HG02798 (cell line): Measurements from ENCODE around the gene ATP6V1C2.

Source experiments
- ATAC-seq: cut with Tn5 transposase; IDR thresholded peaks from one replicate; pipeline ENCODE4 v1.9.1; 2021; ENCODE audit warnings: mild to moderate bottlenecking; ENCODE audit not compliant: unreplicated experiment, poor library complexity

The ATP6V1C2 gene, protein sequence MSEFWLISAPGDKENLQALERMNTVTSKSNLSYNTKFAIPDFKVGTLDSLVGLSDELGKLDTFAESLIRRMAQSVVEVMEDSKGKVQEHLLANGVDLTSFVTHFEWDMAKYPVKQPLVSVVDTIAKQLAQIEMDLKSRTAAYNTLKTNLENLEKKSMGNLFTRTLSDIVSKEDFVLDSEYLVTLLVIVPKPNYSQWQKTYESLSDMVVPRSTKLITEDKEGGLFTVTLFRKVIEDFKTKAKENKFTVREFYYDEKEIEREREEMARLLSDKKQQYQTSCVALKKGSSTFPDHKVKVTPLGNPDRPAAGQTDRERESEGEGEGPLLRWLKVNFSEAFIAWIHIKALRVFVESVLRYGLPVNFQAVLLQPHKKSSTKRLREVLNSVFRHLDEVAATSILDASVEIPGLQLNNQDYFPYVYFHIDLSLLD

DNA sequence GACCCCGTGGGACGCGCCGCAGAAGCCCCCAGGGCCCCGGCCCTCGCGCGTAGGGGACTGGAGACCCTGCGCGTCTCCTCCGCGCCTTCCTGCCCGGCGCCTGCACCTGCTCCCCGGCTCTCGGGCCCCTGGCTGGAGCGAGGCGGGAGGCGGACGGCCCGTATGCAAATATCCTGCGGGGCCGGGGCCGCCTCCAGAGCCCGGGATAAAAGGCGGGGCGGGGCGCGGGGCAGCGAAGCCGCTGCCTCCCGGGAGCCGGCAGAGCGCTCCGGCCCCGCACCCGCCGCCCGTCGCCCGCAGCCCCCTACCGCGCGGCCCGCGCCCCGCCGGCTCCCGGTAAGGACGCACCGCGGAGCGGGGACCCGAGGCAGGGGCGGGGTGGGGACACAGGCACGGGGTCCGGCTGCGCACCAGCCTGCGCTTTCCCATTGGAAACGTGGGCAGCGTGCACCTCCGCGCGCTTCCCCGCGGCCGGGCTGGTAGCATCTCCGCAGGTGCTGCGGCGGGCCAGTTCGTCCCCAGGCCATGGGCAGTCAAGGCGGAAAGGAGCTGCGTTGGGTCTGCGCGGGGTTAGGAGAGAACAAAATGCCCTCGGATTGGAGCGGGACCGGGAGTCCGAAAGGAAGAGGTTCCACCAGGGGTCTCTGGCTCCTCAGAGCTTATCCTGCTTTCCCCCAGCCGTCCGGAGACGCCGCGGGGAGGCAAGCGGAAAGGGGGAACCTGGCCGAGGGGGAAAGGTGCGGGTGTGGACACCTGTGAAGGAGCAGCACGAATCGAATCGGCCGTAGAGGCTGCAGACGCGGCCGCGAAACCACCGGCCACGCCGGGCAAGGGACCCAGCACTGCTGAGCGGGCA lies at the start of gene ATP6V1C2:
Gene ATP6V1C2 (plus strand): TSS at position 235 of the 856 bp plus-strand sequence. CDS start 1,220 bp downstream, outside the sequence.
- ATAC-seq: peak; percentile 90

DNA sequence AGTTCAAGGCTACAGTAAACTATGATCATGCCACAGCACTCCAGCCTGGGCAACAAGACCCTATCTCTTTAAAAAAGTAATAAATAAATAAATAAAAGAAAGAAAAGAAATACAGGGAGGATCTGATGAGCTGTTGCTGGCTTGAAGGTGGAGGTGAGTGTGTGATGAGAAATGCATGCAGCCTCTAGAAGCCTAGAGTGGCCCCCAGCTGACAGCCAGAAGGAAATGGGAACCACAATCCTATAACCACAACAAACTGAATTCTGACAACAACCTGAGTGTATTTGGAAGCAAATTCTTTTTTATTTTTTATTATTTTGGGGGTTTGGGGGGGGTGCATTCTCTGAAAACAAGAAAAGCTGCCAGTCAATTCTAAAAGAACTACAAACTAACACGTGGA lies 46.3 kb upstream of the ATP6V1C2 start:
- no peak for ATAC-seq

DNA sequence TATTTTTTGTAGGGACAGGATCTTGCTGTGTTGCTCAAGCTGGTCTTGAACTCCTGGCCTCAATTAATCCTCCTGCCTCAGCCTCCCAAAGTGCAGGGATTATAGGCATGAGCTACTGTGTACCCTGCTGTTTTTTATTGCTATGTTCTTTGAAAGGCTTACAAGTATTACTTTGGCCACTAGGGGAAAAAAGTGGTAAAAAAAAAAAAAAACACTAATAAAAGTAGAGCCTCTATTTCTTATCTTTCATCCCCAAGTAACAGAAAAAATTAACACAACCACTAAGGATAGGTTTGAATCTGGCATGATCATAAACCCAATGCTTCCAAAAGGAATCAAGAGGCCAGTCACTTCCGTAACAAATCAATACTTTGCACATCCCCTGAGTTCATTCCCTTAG lies 43.2 kb upstream of the ATP6V1C2 start:
- ATAC-seq: no peak

DNA sequence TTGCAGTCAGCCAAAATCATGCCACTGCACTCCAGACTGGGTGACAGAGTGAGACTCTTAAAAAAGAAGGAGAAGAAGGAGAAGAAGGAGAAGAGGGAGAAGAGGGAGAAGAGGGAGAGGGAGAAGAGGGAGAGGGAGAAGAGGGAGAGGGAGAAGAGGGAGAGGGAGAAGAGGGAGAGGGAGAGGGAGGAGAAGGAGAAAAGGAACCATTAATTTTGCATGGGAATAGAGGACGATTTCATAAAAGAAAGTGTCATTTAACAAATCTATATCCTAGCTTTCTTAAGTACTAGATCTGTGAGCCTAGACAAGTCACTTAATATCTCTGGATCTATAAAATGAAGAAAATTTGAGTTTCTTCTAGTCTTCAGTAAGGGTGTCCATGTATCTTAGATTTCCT lies 41.2 kb upstream of the ATP6V1C2 start:
- ATAC-seq: no peak

DNA sequence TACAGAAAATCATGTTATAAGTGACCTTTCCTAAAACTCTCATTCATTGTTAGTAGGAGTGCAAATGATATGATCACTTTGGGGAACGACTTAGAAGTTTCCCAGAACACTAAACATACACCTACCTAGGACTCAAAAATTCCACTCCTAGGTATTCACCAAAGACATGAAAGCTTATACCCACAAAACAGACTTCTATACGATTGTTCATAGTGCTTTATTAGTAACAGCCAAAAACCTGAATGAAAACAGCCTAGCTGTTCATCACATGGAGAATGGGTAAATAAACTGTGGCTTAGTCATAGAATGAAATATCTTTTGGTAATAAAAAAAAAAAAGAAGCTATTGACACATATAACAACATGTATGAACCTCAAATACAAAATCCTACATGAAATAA lies 40.5 kb upstream of the ATP6V1C2 start:
- no peak for ATAC-seq

DNA sequence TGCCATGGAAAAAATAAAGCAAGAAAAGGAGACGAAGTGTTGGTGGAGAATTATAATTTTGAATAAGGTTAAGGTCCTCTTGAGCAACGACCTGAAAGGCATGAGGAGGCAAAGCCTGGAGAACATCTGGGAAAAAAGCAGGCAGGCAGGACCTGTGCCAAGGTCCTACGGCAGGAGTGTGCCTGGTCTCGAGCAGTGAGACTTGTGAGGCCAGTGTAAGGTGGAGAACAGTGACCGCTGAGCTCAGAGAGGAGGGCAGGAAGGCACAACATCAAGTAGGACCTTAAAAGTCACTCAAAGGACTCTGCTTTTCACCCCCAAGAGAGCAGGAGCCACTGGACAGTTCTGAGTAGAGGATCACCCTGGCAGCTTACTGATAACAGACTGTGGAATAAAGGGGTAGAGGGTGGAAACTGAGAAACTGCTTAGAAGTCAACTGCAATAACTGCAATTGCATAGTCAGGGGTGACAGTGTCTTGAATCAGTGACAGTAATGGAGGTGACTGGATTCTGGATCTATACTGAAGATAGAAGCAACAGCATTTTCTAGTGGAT lies 35.2 kb upstream of the ATP6V1C2 start:
- ATAC-seq: no peak

DNA sequence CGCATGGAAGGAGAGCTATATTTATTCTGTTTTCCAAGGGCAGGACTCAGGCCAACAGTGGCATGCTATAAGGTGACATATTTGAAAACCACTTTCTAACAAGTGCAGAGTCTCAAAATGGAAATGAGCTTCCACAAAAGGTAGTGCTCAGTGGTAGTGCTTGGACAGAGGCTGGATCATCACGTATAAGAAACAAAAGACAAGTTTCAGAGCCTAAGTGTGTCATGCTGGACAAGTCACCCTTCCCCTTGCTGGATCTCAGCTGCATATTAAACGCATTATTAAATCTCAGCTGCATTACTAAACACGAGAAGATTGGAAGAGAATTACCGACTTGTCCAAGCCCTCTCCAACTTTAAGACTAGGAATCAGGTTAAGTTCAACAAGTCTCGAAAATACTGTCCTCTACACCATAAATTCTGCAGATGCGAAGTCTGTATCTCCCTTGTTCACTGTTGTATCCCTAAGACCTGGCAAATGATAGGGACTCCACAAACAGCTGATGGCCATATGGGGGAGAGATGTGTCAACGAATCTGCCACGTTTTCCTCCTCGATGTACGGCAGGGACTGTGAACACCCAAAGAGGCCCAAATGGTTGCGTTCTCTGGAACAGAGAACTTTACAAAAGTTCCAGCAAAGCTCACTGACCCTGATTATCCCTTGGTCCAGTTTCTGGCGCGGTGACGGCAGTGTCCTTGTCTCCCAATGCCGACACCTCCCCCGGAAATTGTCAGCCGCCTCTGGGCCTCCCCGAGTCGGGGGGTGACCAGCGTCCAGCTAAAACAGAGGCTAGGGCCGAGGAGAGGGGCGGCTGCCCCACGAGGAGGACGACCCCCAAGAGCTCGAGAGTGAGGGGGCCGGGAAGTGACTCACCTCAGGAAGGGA lies 32.3 kb upstream of the ATP6V1C2 start:
- peak; percentile 14 for ATAC-seq

DNA sequence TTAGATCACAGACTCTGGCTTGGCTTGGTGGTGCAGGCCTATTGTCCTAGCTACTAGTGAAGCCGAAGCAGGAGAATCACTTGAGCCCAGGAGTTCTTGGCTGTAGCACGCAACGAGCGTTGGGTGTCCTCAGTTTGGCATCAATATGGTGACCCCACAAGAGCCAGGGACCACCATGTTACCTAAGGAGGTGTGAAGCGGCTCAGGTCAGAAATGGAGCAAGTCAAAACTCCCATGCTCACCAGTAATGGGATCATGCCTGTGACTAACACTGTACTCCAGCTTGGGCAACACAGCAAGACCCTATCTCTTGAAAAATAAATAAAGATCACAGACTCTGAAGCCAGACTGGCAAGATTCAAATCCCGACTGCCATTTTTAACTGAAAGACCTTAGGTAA lies 29.9 kb upstream of the ATP6V1C2 start:
- no peak for ATAC-seq

DNA sequence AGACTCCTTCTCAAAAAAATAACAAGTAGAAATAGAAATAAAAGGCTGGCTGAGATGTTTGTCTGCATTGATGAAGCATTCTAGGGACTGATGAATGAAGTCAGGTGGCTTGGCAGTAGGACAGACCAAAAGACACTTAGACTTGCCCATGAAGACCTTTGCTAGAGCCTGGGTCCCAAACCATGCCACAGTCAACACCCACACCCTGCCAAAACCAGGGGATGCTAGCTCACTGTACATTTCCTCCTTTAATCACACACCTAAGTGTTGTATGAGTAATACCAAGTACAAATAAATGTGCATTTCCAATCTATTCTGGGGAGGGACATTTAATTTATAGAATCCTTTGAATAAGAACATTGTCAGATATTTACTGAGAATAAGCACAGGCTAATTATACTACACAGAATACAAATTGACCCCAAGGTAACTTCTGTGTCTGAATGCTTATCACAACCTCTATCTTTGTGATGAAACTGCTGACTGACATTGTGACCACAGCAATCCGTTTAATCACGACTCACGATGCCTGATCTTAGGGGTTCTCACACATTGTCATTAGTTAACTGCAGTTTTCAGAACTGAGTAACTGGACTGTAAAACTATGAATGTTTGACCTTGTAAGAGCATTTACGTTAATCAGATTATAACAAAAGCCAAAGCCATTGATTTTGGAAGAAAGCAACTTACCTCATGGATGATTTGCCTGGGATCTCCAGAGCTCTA lies 21.2 kb upstream of the ATP6V1C2 start:
- ATAC-seq: no peak

DNA sequence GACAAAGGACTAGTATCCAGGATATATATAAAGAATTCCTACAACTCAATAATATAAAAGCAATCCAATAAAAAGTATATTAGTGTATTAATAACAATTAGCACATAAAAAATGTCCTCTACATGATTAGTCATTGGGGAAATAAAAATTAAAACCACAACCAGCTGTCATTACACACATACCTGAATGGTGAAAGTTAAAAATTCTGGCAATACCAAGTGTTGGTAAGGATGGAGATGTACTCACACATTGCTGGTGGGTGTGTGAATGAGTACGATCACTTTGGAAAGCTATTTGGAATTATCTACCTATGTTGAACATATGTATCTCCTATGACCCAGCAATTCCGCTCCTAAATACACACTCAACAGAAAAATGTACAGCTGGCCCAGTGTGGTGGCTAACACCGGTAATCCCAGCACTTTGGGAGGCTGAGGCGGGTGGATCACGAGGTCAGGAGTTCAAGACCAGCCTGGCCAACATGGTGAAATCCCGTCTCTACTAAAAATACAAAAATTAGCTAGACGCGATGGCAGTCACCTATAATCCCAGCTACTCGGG lies 17.3 kb upstream of the ATP6V1C2 start:
- no peak for ATAC-seq

DNA sequence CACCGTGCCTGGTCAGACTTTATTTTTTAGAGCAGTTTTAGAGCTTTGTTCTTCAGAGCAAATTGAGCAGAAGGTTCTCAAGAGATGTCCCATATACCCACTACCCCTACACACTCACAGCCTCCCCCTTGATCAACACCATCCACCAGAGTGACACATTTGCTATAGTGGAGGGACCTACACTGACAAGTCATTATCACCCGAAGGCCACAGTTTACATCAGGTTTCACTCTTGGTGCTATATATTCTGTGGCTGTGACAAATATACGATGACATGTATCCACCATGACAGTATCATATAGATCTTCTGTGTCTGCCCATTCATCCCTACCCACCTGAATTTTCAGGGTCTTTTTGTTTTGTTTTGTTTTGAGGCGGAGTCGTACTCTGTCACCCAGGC lies 15.4 kb upstream of the ATP6V1C2 start:
- no peak for ATAC-seq

DNA sequence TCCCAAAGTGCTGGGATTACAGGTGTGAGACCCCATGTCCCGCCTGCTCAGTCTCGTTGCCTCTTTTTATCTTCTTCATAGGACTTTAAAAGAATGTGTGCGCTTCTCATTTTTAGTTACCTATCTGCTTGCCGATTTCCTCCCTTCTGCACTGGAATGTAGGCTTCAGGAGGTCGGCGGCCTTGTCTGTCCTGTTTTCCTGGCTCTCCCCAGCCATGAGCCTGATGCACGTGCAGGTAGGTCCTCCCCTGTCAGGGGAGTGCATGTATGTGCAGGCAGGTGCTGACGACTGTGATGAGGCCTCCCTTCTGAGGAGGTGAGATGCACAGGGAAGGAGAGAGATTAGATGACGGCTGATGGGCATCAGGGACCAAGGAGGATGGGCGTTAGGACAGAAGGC lies 13.6 kb upstream of the ATP6V1C2 start:
- no peak for ATAC-seq

DNA sequence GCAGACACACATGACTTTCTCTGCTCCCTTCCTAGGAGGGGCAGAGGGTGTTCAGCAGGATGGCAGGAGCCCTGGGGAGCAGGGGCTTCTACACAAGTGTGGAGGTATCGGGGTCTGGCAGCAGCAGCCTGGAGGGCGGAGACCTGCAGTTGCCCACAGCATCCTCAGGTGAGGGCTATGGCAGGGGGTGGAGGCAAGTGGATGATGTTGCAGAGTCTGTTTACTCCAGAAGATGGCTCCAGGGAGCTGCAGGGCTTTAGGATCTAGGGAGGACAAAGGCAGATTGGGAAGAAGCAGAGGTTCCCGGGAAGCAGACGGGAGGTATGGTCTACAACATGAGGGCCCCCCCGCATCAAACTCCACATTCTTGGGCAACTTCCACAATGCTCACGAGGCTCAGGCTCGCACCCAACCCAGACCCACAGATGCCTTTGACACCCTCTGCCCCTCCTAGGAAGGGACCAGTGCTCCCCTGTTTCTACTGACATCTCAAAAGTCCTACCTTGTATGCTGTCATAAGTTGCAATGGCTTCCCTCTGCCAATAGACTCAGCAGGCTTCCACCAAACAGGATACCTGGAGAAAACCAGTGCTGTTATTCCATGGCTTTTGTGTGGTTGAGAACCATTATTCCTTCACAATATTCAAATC lies 12.0 kb upstream of the ATP6V1C2 start:
- ATAC-seq: no peak

DNA sequence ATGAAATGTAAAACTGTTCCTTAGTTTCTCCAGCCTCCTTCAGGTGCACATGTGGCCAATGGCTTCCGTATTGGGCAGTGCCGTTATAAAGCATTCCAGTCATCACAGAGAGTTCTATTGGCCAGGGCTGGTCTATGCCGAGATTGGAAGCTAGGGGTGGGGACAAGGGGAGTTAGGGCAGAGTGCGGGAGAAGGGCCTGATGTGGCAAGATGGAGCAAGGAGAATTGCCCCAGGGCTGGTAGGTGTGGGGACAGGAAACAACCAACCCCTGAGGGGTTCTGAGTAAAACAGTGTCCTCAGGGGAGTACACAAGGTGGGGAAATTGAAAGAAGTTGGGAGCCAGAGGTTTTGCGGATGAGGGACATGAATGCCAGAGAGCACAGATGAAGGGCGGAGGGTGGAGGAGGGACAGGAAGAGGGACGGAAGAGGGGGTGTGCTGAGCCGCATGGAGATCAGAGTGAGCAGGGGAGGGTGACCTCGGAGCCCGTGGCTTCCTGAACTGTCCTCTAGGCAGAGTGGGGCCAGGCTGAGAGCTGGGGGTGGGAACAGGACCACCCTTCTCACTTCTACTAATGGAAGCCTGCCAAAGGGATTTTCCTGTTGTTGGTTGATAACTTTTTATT lies 9.1 kb upstream of the ATP6V1C2 start:
- no peak for ATAC-seq

DNA sequence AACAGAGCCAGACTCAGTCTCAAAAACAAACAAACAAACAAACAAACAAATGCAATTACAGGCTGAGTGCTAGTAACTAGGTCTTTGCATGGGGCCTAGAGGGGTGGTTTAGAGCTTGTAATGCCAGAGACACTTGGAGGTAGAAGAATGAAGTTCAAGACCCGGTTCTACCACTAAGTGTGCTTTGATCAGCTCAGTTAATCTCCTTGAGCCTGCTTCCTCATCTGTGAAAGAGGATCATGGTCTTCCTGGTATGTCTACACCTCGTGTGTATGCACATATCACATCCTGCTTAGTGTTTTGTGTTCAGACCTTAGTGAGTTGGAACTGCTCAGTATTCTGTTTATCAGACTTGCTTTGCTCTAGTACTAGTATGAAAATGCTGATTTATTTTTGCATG lies 4.8 kb upstream of the ATP6V1C2 start:
- no peak for ATAC-seq

DNA sequence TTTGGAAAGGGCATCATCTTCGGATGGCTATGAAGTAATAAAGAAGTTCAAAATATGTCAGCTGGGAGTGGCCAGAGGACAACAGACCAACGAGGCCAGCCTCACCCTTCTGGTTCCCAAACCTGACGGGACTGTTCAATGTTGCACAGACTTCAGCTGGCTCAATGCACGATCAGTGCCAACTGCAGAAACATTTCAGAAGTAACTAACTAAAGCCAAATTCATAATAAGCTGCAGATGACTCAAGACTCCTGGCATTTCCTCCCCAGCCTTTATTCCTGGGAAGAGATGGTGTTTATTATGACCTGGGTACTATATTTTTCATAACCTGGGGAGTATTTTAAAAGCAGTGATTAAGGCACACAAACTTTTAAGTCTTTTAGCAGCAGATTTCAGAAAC lies 3.8 kb upstream of the ATP6V1C2 start:
- no peak for ATAC-seq

DNA sequence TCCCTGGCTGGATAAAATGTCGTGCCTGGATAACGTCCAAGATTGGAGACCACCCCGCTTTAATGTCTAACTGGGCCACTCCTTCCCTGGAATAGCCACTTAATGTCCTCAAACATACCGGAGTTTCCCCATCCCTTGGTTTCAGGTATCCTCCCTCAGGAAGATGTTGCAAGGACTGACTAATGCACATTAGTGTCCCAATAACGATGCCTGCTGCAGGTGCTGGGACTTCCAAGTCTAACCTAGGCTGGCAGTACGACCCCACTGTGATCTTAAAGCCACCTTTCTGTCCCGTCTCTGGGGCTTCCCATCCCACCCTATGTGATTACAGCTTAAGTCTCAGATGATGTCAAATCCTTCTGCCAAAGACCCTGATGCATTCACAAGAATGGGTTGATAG lies 1.1 kb upstream of the ATP6V1C2 start:
- no peak for ATAC-seq

DNA sequence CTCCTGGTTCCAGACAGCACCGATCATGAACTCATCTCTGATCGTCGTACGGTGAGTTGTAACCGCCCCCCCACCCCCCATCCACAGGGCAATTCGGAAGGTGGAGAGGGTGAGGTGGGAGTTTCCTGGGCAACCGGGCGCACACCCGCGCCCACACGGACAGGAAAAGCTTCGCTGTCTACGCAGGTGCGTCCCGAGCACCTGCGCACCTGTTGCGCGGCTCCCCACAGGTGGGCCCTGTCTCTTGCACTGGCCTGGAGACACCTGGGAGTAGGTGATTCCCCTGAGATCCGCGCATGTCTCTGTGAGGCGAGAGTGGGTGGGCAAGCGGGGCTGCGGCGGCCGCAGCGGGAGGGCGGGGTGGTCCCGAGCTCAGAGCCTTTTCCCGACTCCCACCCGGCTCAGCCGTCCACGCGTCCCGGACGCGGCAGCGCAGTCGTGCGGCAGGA lies 459 bp upstream of the ATP6V1C2 start:
- ATAC-seq: no peak
